ENCODE results near the gene TMEM26.
"Not testable (repeated sequence)": the region's sequence is repeated elsewhere in the genome, so short reads cannot be mapped to it uniquely, and the experiment has no call there.

TMEM26 gene

DNA sequence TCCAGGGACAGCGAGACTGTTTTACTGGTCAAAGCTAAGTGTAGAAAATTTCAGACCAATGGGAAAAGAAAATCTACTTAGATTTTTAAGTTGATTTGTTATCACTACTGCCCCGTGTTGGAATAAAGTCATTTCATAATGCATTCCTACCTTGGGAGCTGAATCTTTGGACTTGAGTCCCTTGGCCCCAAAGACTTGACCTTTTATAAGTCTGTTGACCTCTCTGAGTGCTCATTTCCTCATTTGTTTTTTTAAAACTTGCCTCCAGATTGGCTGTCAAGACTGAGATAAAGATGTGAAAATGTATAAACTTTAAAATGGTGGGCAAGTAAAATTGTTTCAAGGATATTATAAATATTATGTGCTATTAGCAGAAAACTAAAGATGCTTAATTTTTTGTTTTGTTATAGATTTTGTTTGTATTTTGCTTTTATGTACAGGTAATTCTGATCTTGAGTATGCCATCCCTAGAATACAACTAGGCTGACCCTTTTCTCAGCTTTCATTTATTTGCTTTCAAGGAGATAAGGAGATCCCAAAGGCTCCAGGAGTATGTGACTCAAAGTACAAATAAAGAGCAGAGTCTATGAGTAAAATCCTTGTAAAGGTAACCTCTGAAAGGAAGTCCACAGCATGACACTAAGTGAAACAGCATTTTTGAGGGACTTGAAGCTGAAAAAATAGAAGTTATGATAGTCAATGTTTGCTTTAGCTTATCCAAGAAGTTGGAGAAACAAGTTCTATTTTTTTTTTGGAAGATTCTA, 54.6 kb downstream of the TMEM26 start:
- no peak for DNase-seq

- DNase-seq: no peak
These were observed 55.8 kb downstream of the TMEM26 start for GRCh38 chr10:61397175-61397986.

DNA sequence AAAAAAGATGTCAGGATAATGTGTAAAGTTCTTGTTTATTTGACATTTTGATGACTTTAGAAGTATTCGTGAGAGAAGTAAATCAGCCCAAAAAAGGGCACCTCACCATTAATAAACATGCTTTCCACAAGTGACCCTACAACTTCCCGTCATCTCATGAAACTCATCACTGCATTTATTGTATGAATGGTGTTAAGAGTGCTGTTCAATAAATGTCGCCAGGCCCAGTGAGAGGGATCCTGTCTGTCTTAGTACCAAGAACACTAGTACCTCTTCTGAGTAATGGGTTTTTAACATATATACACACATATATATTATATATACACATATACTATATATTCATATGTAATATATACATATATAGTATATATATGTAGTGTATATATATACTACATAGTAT, 61.9 kb downstream of the TMEM26 start:
- no peak for DNase-seq

- DNase-seq: no peak
These were observed 62.3 kb downstream of the TMEM26 start for GRCh38 chr10:61390851-61391250.

- DNase-seq: no peak
These were observed 63.3 kb downstream of the TMEM26 start for GRCh38 chr10:61389887-61390286.

DNA sequence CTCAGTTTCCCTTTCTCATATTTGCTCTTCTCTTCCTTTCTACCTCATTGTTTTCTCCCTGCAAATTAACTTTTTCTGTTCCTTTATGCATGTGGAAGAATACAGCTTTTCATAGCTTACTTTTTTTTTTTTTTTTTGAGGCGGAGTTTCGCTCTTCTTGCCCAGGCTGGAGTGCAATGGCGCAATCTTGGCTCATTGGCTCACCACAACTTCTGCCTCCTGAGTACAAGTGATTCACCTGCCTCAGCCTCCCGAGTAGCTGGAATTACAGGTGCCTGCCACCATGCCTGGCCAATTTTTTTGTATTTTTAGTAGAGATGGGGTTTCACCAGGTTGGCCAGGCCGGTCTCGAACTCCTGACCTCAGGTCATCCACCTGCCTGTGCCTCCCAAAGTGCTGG, 64.2 kb downstream of the TMEM26 start:
- not testable (repeated sequence) for DNase-seq

- no peak for DNase-seq
These were observed 67.8 kb downstream of the TMEM26 start for GRCh38 chr10:61385231-61386001.

DNA sequence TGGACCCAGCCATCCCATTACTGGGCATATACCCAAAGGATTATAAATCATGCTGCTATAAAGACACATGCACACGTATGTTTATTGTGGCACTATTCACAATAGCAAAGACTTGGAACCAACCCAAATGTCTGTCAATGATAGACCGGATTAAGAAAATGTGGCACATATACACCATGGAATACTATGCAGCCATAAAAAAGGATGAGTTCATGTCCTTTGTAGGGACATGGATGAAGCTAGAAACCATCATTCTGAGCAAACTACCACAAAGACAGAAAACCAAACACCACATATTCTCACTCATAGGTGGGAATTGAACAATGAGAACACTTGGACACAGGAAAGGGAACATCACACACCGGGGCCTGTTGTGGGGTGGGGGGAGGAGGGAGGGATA, 72.0 kb downstream of the TMEM26 start:
- DNase-seq: not testable (repeated sequence)

DNA sequence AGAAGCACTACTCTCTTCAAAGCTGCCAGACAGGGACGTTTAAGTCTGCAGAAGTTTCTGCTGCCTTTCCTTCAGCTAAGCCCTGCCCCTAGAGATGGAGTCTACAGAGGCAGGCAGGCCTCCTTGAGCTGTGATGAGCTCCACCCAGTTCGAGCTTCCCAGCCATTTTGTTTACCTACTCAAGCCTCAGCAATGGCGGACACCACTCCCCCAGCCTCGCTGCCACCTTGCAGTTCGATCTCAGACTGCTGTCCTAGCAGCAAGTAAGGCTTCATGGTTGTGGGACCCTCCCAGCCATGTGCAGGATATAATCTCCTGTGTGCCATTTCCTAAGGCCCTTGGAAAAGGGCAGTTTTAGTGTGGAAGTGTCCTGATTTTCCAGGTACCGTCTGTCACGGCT, 74.3 kb downstream of the TMEM26 start:
- no peak for DNase-seq

GRCh38 chr10:61376908-61377368, 76.2 kb downstream of the TMEM26 start:
- DNase-seq: no peak

- DNase-seq: no peak
These were observed 76.8 kb downstream of the TMEM26 start for GRCh38 chr10:61376377-61376776.

DNA sequence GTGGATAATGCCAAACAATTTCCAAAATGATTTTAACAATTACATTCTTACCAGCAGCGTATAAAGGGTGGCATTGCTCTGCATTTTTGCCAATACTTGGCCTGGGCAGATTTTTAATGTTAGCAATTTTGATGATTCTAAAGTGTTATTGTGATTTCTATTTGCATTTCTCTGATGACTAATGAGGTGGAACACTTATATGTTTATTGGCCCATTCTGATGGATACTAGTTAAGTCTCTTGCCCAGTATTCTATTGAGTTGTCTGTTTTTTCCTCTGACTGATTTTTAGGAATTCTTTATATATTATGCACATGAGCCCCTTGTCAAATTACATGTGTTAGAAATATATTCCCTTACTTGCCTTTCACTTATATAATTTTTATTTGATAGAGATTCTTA, 86.8 kb downstream of the TMEM26 start:
- no peak for DNase-seq

GRCh38 chr10:61364619-61365018, 88.6 kb downstream of the TMEM26 start:
- no peak for DNase-seq

- DNase-seq: no peak
These were observed 90.2 kb downstream of the TMEM26 start for GRCh38 chr10:61363006-61363405.

DNA sequence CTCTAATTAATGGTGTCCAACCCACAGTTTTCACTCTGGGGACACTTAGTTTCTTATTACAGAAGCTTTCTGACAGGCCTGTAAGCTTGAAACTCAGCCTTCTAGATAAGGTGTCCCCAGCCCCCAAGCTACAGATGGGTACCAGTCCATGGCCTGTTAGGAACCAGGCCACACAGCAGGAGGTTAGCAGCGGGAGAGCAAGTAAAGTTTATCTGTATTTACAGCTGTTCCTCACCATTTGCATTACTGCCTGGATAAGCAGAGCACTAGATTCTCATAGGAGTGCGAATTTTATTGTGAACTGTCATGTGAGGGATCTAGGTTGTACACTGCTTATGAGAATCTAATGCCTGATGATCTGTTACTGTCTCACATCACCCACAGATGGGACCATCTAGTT, 93.7 kb downstream of the TMEM26 start:
- no peak for DNase-seq

- DNase-seq: no peak
These were observed 95.5 kb downstream of the TMEM26 start for GRCh38 chr10:61357687-61358086.

Data from NCI-H1436 treated with DMSO at 0.1 percent for 48 hours (cell line).